ENCODE results near the gene CHST4.
"Not testable (repeated sequence)": the region's sequence is repeated elsewhere in the genome, so short reads cannot be mapped to it uniquely, and the experiment has no call there.

Gene CHST4

GRCh38 chr16:71526111-71526631, at the start of gene CHST4:
TSS of gene CHST4 (plus strand) at chr16:71526426. CDS start at chr16:71536678, 10,252 bp downstream.
- peak; percentile 56 for DNase-seq

DNA sequence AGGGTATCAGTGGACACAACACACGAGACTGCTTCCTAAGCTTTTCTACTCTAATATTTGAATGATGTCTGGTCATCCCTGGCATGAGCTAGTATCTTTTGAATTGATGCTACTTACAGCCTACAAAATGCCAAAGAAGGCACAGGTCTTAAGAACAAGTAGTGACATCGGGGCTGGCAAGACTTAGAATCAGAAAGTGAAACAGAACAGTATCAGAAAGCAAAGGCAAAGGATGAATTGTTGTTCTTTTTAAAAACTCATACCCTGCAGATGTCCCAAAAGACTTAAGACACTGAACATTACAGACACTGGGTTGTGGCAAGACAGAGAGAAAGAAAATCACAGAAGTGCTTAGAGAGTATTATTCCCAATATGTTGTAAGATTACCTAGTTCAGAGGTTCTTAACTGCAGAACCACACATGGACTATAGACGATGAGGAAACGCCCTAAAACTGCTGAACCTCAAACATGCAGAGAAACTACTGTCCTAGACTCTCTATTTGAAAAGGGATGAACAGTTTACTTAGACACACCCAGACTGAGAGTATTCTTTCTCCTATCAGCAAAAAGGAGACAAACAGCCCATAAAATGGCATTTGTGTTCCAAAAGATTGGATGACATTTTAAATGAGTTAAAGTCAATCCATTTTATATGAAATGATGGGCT, 49.6 kb upstream of the CHST4 start:
- DNase-seq: no peak

- DNase-seq: peak; percentile 48
Measured at GRCh38 chr16:71479420-71479819, 46.8 kb upstream of the CHST4 start.

GRCh38 chr16:71480956-71481355, 45.3 kb upstream of the CHST4 start:
- DNase-seq: no peak

- no peak for DNase-seq
Measured at GRCh38 chr16:71482569-71482968, 43.7 kb upstream of the CHST4 start.

GRCh38 chr16:71484006-71484893, 42.0 kb upstream of the CHST4 start:
- DNase-seq: peak; percentile 46

DNA sequence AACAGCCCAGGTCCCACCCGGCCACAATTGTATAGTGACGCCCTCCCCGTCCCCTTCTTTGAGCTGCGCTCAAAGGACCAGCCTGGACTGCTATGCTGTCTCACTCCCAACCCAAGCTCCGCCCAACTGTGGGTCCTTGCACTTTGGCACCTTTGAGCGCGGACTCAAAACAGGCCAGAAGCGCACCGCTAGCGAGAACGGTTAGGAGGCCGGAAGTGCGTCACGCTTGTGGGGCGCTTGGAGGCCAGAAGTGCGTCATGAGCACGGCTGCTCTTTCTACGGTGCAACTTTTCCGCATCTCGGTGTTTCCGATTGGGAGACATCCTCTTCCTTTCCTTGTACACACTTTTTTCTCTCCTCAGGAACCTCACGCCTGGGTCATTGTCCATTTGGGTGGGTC, 37.1 kb upstream of the CHST4 start, which contains the start of gene ZNF19:
Gene ZNF19, minus strand, starts transcription at position 203 of the 400 bp plus-strand sequence. CDS start 7,210 bp downstream, outside the sequence.
- DNase-seq: no peak

DNA sequence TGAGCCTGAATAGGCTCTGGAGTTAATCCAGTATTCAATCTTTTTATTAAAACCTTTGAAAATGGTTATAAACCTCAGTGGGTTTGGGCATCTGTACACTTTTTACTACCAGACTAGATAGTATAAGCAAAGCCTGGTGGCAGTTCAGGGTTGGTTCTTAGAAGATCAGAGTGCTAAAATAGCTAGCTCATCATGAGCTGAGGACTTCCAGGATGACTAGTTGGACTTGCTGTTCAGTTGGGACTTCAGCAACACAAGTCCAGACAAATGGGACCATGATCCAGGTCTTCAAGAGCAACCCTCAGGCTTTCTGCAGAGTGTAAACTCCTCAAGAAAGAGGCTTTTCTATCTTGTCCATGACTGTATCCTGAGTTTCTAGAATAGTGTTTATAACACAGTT, 35.9 kb upstream of the CHST4 start:
- DNase-seq: no peak

DNA sequence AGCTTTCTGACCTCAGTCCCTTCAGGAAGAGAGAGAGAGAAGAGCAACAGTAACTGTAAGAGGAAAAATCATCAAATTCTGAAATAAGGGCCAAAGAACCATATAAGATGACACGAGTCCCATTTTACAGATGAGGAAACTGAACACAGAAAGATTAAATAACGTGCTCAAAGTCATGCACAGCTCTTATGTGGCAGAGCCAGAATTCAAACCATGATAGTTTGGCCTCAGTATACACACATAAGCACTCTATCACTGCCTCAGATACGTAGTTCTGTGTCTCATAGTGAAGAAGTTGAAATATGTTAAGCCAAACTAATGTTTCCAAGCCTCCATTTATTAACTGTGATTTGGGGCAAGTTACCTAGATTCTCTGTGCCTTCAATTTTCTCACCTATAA, 35.2 kb upstream of the CHST4 start:
- no peak for DNase-seq

DNA sequence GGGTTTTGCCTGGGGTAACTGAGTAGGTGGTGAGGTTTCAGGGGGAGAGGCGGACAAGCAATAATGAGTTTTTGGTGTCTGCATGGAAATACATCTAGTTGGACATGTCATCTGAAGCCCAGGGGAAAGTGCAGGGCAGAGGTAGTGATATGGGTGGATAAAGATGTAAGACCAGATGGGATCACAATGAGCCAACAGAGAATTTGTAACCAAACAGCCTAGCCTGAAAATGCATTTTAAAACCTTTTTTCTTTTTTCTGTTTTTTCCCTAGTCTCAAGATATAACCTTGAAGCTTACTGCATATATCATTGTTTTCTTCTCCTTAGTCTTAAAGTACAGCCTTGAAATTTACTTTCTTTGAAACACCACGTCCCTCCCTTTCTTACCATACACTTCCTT, 33.4 kb upstream of the CHST4 start:
- DNase-seq: no peak

- DNase-seq: no peak
Measured at GRCh38 chr16:71493213-71493612, 33.0 kb upstream of the CHST4 start.

DNA sequence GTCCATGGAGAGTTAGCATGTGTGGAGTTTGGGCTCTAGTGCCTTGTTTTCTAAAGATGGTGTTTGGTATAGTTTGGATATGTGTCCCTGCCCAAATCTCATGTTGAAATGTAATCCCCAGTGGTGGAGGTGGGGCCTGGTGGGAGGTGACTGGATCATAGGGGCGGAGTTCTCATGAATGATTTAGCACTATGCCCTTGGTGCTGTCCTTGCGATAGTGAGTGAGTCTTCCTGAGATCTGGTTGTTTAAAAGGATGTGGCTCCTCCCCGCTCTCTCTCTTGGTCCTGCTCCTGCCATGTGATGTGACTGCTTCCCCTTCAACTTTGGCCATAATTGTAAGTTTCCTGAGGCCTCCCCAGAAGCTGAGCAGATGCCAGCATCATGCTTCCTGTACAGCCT, 28.2 kb upstream of the CHST4 start:
- no peak for DNase-seq

GRCh38 chr16:71499775-71500364, 26.4 kb upstream of the CHST4 start:
- peak; percentile 32 for DNase-seq

- DNase-seq: no peak
Measured at GRCh38 chr16:71500964-71501363, 25.3 kb upstream of the CHST4 start.

DNA sequence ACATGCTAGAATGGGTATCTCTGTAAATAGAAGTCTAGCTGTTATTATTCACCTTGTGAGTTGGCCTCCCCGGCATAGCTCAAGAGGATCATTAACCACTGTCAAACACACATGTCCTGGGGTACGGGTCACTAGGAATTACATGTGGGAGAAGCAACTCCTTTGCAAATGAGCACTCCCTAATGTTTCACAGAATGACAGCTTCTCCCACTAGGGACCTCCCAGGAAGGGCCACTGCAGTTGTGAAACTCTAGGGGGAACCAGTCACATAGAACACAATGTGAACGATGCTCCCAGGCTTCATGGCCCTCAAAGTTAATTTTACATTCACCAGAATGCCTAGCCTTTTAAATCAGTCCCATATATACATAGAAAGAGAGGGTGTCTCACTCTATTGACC, 24.7 kb upstream of the CHST4 start:
- no peak for DNase-seq

- DNase-seq: not testable (repeated sequence)
Measured at GRCh38 chr16:71504051-71504450, 22.2 kb upstream of the CHST4 start.

DNA sequence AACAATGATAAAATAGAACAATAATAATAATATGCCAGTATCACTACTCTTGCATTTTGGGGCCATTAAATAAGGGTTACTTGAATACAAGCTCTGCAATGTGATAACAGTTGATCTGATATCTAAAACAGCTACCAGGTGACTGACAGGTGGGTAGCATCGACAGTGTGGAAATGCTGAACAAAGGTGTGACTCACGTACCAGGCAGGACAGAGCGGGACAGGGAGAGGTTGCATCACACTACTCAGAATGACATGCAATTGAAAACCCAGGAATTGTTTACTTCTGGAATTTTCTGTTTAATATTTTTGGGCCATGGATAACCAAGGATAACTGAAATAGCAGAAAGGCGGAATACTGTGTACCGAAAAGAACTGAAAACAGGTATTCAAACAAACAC, 21.3 kb upstream of the CHST4 start:
- no peak for DNase-seq

DNA sequence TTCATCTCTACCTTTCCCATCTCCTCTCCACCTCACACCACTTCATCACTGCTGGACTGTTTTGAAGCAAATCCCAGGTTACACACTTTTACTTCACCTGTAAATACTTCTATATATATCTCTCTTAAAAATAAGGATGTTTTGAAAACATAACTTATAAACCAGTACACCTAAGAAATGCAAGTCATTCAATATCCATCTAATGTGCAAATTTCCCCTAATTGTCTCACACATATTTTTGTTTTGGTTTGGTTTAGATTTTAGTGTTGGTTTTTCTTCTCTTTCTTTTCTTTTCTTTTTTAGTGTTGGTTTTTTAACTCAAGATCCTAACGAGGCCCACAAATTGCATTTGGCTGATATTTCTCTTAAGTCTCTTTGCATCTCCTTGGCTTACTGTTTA, 19.2 kb upstream of the CHST4 start:
- no peak for DNase-seq

GRCh38 chr16:71513302-71513701, 12.9 kb upstream of the CHST4 start:
- DNase-seq: no peak

DNA sequence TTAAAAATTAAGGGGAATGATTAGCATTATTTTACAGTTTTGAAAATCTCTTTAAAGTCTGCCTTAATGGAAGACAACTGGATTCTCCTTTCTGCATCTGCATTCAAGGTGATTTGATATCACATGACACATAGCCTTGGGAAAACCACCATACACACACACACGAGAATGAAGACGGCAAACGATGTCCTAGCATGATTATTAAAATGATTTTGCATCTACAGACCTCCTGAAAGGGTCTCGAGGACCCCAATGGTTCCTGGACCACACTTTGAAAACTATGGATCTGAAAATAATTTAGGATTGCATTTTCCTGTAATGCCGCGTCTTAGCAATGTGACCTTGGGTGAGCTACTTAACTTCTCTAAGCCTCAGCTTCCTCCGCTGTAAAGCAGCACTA, 11.8 kb upstream of the CHST4 start:
- DNase-seq: no peak

- DNase-seq: no peak
Measured at GRCh38 chr16:71515026-71515425, 11.2 kb upstream of the CHST4 start.

DNA sequence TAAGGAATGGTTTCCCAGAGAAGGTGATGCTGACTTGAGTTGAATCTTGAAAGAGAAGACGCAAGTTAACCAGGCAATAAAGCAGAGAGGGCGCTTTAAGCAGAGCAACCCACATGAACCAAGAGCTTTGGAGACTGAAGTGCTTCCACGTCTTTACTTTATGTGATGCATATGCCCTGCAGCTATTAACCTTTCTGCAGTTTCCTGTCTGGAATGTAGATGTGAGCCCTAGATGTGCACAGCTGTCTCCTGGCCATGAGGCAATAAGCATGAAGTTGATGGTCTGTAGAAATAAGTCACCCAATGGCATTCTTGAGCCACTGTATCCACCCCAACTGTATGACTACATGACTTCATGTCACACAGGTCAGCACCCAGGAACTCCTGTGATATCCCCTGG, 5.7 kb upstream of the CHST4 start:
- DNase-seq: no peak
